HK-2 (cell line): ENCODE data around the gene LDLRAD1.
"Not testable (repeated sequence)": the region's sequence is repeated elsewhere in the genome, so short reads cannot be mapped to it uniquely, and the experiment has no call there.

ENCODE experiments used
- DNase-seq: peaks from one replicate; pipeline ENCODE4 v3.0.0-alpha.2; 2018; ENCODE audit not compliant: unreplicated experiment

The LDLRAD1 gene

GRCh38 chr1:54016343-54017282 is 1.4 kb downstream of the LDLRAD1 start:
- no peak for DNase-seq

- no peak for DNase-seq
Observed at GRCh38 chr1:54014009-54014629, 3.9 kb downstream of the LDLRAD1 start.

GRCh38 chr1:54013393-54014008 is 4.5 kb downstream of the LDLRAD1 start:
- DNase-seq = no peak

- no peak for DNase-seq
Observed at GRCh38 chr1:54012863-54013262, 5.1 kb downstream of the LDLRAD1 start.

GRCh38 chr1:54012008-54012325 is 6.0 kb downstream of the LDLRAD1 start:
- DNase-seq = no peak

- no peak for DNase-seq
Observed at GRCh38 chr1:54011316-54012007, 6.5 kb downstream of the LDLRAD1 start.

- DNase-seq = no peak
Observed at GRCh38 chr1:54010415-54011117, 7.4 kb downstream of the LDLRAD1 start.

GRCh38 chr1:54009406-54009805 is 8.6 kb downstream of the LDLRAD1 start:
- DNase-seq = no peak

- no peak for DNase-seq
Observed at GRCh38 chr1:54008876-54009275, 9.1 kb downstream of the LDLRAD1 start.

- no peak for DNase-seq
Observed at GRCh38 chr1:54007613-54008012, 10.4 kb downstream of the LDLRAD1 start.

- no peak for DNase-seq
Observed at GRCh38 chr1:54006508-54006907, 11.5 kb downstream of the LDLRAD1 start.

- no peak for DNase-seq
Observed at GRCh38 chr1:54004481-54005049, 13.4 kb downstream of the LDLRAD1 start.

- not testable (repeated sequence) for DNase-seq
Observed at GRCh38 chr1:54003750-54004480, 14.1 kb downstream of the LDLRAD1 start.

GRCh38 chr1:54003249-54003646 is 14.7 kb downstream of the LDLRAD1 start:
- DNase-seq = no peak

GRCh38 chr1:54002544-54003248 is 15.3 kb downstream of the LDLRAD1 start:
- no peak for DNase-seq

GRCh38 chr1:54001591-54001990 is 16.4 kb downstream of the LDLRAD1 start:
- no peak for DNase-seq

- no peak for DNase-seq
Observed at GRCh38 chr1:53999920-54000319, 18.1 kb downstream of the LDLRAD1 start.

GRCh38 chr1:53998223-53998622 is 19.8 kb downstream of the LDLRAD1 start:
- DNase-seq = no peak

GRCh38 chr1:53995683-53996082 is 22.3 kb downstream of the LDLRAD1 start:
- no peak for DNase-seq

GRCh38 chr1:53994516-53994915 is 23.5 kb downstream of the LDLRAD1 start:
- not testable (repeated sequence) for DNase-seq
